ENCODE data around the gene RILPL1.
"Not testable (repeated sequence)": the region's sequence is repeated elsewhere in the genome, so short reads cannot be mapped to it uniquely, and the experiment has no call there.

Gene RILPL1

DNA sequence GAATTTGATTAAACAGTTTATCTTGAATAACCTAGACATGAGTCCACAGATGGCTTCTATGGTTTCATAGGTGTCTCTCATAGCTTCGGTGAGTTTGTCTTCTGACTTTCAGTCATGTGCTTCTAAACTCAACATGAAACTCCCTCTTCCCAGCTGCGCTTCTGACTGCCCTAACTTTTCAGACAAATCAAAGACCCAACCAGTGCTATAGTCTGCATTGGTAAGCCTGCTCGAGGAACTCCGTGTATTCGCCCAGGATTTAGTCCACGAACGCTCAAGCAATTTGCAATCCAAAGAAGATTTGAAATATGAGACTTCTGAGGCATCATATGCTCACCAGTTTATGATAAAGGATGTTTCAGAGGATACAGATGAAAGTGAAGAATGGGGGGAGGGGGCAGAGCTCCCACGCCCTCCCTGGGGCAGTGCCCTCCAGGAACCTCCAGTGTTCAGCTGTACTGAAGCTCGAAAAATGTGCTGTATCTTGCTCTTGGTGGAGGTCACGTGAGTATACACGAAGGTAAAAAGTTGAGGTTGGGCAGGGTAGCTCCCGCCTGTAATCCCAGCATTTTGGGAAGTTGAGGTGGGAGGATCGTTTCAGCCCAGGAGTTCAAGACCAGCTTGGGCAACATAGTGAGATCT is 91.9 kb downstream of the RILPL1 start:
- no peaks in the 10 kb centered on the region for H3K9me3 ChIP-seq (ENCODE audit: control insufficient read depth, low read length)
- no peaks in the 10 kb centered on the region for H3K27me3 ChIP-seq (ENCODE audit: control insufficient read depth, insufficient read depth, low read length)
- no peak overlapping the region for H3K4me2 ChIP-seq (ENCODE audit: low read length)
- H3K27ac ChIP-seq, result no peak overlapping the region
- H3K4me1 ChIP-seq, result peaks cover 14% of the 10 kb centered on the region
- no peak overlapping the region for H3K4me3 ChIP-seq (ENCODE audit: low read depth, low read length)
- H3K79me2 ChIP-seq, result no peaks in the 10 kb centered on the region
- H2AFZ ChIP-seq, result no peak overlapping the region
- no peak overlapping the region for H3K9ac ChIP-seq
- H3K36me3 ChIP-seq (ENCODE audit: control insufficient read depth, insufficient read depth, low read length), result no peaks in the 10 kb centered on the region
- TF ChIP-seq, protein P1, sequence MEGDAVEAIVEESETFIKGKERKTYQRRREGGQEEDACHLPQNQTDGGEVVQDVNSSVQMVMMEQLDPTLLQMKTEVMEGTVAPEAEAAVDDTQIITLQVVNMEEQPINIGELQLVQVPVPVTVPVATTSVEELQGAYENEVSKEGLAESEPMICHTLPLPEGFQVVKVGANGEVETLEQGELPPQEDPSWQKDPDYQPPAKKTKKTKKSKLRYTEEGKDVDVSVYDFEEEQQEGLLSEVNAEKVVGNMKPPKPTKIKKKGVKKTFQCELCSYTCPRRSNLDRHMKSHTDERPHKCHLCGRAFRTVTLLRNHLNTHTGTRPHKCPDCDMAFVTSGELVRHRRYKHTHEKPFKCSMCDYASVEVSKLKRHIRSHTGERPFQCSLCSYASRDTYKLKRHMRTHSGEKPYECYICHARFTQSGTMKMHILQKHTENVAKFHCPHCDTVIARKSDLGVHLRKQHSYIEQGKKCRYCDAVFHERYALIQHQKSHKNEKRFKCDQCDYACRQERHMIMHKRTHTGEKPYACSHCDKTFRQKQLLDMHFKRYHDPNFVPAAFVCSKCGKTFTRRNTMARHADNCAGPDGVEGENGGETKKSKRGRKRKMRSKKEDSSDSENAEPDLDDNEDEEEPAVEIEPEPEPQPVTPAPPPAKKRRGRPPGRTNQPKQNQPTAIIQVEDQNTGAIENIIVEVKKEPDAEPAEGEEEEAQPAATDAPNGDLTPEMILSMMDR (IDR thresholded peaks at IDR 0.05), result no peak

DNA sequence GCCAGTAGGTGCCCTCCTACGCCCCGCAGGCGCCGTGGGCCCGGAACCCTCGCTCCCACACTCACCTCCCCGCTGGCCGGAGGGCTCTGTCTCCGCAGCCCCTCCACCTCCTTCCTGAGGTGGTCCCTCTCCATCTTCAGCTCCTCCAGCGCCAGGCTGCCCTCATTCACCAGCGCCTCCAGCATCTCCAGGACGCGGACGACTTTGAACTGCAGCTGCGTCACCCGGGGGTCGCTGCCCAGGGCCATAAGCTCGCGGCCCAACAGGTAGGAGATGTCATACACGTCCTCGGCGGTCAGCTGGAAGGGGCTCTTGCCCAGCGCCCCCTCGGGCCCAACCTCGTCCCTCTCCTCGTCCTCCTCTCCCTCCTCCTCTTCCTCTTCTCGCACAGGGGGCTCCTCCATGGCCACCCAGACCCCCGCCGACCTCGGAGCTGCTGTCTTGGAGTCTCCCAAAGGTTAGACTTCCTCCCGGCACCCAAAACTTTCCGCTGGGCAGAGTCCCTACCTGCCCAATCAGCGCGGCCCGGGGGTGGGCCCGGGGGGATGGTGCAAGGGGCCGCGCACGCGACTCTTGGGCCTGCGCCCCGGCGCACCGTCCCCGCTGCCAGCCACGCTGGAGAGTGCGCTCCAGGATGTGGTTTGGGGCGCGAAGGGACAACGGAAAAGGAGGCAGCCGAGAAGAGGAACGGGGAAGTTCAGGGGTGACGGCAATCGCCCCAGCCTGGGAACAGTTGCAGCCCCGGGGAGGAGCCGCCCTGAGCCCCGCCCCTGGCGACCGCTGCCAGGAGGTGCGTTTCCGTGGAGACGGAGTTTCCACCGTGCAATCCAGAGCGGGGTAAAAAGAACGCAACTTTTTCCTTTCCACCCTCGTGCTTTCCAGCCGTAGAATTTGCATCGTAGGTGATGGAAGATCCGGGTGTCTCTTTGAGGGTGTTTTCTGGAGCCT is 97.2 kb downstream of the RILPL1 start, which contains the start of gene RILPL2:
RILPL2 (minus strand) TSS at position 668 of the 948 bp plus-strand sequence; CDS start at position 404, 264 bp downstream.
- H3K27ac ChIP-seq, result peak within 1 kb of the TSS; percentile 40
- H2AFZ ChIP-seq, result peak within 1 kb of the TSS; percentile 94
- H3K27me3 ChIP-seq (ENCODE audit: control insufficient read depth, insufficient read depth, low read length), result no peaks in the 10 kb centered on the region
- H3K9ac ChIP-seq, result no peak within 1 kb of the TSS
- TF ChIP-seq, protein P1 (IDR thresholded peaks at IDR 0.05), result no peak
- H3K79me2 ChIP-seq, result peaks cover 11% of the 10 kb centered on the region
- no peaks in the 10 kb centered on the region for H3K4me1 ChIP-seq
- no peaks in the 10 kb centered on the region for H3K36me3 ChIP-seq (ENCODE audit: control insufficient read depth, insufficient read depth, low read length)
- H3K4me3 ChIP-seq (ENCODE audit: low read depth, low read length), result peak within 1 kb of the TSS; percentile 97
- no peaks in the 10 kb centered on the region for H3K9me3 ChIP-seq (ENCODE audit: control insufficient read depth, low read length)
- peak within 1 kb of the TSS; percentile 99 for H3K4me2 ChIP-seq (ENCODE audit: low read length)

DNA sequence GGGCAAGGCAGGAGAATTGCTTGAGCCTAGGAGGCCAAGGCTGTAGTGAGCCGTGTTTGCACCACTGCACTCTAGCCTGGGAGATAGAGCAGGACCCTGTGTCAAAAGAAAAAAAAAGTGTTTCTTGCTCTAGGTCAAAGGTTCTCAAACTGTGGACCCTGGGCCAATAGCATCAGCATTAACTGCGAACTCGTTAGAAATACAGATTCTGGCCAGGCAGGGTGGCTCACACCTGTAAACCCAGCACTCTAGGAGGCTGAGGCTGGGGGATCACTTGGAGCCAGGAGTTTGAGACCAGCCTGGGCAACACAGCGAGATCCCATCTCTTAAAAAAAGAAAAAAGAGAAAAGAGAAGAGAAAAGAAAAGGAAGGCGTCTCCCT is 97.9 kb downstream of the RILPL1 start:
- H3K9ac ChIP-seq, result no peak overlapping the region
- TF ChIP-seq, protein P1 (IDR thresholded peaks at IDR 0.05), result no peak
- H3K4me3 ChIP-seq (ENCODE audit: low read depth, low read length), result peak overlapping the region; percentile 97
- peaks cover 11% of the 10 kb centered on the region for H3K79me2 ChIP-seq
- H3K4me1 ChIP-seq, result no peaks in the 10 kb centered on the region
- H3K27me3 ChIP-seq (ENCODE audit: control insufficient read depth, insufficient read depth, low read length), result no peaks in the 10 kb centered on the region
- H2AFZ ChIP-seq, result peak overlapping the region; percentile 94
- no peaks in the 10 kb centered on the region for H3K9me3 ChIP-seq (ENCODE audit: control insufficient read depth, low read length)
- peak overlapping the region; percentile 40 for H3K27ac ChIP-seq
- H3K4me2 ChIP-seq (ENCODE audit: low read length), result peak overlapping the region; percentile 99
- H3K36me3 ChIP-seq (ENCODE audit: control insufficient read depth, insufficient read depth, low read length), result no peaks in the 10 kb centered on the region

DNA sequence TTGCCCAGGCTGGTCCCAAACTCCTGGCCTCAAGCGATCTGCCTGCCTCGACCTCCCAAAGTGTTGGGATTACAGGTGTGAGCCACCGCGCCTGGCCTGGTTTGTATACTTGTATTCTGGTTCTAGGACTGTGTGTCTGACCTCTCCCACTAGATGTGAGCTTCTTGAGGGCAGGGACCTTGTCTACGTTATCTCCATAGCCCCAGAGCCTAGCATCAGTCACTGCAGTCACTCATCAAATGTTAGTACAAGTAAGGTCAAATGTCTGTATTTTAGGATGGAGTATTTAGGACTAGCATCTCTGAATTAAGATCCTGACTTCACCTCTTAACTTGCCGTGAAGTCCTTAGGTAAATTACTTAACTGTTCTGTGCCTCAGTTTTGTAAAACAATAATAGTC is 99.9 kb downstream of the RILPL1 start:
- TF ChIP-seq, protein P1 (IDR thresholded peaks at IDR 0.05), result no peak
- Histone ChIP-seq H3K4me1 (no peaks in the 10 kb centered on the region), H3K27me3 (ENCODE audit: control insufficient read depth, insufficient read depth, low read length) (no peaks in the 10 kb centered on the region), H3K79me2 (peaks cover 11% of the 10 kb centered on the region), H3K4me2 (ENCODE audit: low read length) (no peak overlapping the region), H3K9me3 (ENCODE audit: control insufficient read depth, low read length) (no peaks in the 10 kb centered on the region), H3K36me3 (ENCODE audit: control insufficient read depth, insufficient read depth, low read length) (no peaks in the 10 kb centered on the region), H3K9ac (no peak overlapping the region), H3K27ac (no peak overlapping the region), H3K4me3 (ENCODE audit: low read depth, low read length) (no peak overlapping the region), H2AFZ (no peak overlapping the region)

DNA sequence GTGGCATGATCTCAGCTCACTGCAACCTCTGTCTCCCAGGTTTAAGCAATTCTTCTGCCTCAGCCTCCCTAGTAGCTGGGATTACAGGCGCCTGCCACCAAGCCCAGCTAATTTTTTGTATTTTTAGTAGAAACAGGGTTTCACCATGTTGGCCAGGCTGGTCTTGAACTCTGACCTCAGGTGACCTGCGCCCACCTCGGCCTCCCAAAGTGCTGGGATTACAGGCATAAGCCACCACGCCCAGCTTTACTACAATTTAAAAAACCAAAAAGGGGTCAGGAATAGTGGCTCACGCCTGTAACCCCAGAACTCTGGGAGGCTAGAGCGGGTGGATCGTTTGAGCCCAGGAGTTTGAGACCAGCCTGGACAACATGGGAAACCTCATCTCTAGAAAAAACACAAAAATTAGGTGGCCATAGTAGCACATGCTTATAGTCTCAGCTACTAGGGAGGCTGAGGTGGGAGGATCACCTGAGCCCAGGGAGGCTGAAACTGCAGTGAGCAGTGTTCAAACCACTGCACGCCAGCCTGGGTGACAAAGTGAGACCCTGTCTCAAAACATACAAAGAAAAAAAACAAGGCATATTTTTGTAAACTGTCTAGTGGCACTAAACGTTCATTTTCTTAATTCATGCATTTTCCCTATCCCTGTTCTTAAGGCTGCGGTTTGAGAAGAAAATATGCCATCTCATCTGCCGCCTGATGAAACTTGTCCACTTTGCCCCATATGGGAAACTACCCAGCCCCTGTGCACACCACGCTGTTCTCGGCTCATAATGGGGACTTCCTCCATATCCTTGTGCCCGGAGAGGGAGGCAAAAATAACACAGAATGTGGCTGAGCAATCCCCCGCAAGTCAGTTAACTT is 101.3 kb downstream of the RILPL1 start:
- not testable (repeated sequence) for H3K36me3 ChIP-seq (ENCODE audit: control insufficient read depth, insufficient read depth, low read length); H2AFZ ChIP-seq; H3K4me3 ChIP-seq (ENCODE audit: low read depth, low read length); H3K9me3 ChIP-seq (ENCODE audit: control insufficient read depth, low read length); H3K9ac ChIP-seq; H3K27me3 ChIP-seq (ENCODE audit: control insufficient read depth, insufficient read depth, low read length); H3K27ac ChIP-seq; H3K4me1 ChIP-seq
- H3K4me2 ChIP-seq (ENCODE audit: low read length), result peak overlapping the region; percentile 37
- H3K79me2 ChIP-seq, result peaks cover 11% of the 10 kb centered on the region

DNA sequence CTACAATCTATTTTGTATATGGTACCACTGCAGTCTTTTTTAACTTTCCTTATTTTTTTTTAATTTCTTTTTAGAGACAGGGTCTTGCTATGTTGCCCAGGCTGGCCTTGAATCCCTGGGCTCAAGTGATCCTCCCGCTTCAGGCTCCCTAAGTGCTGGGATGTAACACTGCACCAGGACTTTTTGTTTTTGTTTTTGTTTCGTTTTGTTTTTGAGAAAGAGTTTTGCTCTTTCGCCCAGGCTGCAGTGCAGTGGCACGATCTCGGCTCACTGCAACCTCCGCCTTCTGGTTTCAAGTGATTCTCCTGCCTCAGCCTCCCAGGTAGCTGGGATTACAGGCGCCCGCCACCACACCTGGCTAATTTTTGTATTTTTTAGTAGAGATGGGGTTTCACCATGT is 104.4 kb downstream of the RILPL1 start:
- not testable (repeated sequence) for H3K9me3 ChIP-seq (ENCODE audit: control insufficient read depth, low read length); H3K4me2 ChIP-seq (ENCODE audit: low read length); H3K36me3 ChIP-seq (ENCODE audit: control insufficient read depth, insufficient read depth, low read length); H3K79me2 ChIP-seq; H3K27ac ChIP-seq; H3K4me3 ChIP-seq (ENCODE audit: low read depth, low read length); H3K27me3 ChIP-seq (ENCODE audit: control insufficient read depth, insufficient read depth, low read length); H3K4me1 ChIP-seq; H2AFZ ChIP-seq; H3K9ac ChIP-seq

Data from parathyroid adenoma (tissue), 2 donors.